Neural progenitor cell (in vitro differentiated cells): ENCODE results near the gene DDIT3. TPM values are rescaled to one million over a fixed set of nuclear protein-coding genes. Genes with fewer than 3 reads are reported as not detected.

ENCODE experiments used
- DNase-seq: peaks from one replicate; pipeline ENCODE4 v3.0.0-alpha.2; 2016; ENCODE audit warnings: low spot score
- H2AFZ ChIP-seq: fragments of 200-600 bp; sonication (generic); replicated peaks from 2 replicates; pipeline ENCODE4 v1.6.1; 2016; ENCODE audit warnings: antibody characterized with exemption
- H3F3A ChIP-seq: fragments of 200-600 bp; sonication (generic); 2 replicates; pipeline ENCODE4 v1.6.1; 2016; ENCODE audit warnings: antibody characterized with exemption, low read depth
- H3K27ac ChIP-seq: fragments of 200-600 bp; sonication (generic); 2 replicates; pipeline ENCODE4 v1.5.1; 2016; ENCODE audit warnings: mild to moderate bottlenecking
- H3K27me3 ChIP-seq: fragments of 200-600 bp; sonication (generic); 2 replicates; pipeline ENCODE4 v1.6.1; 2016; ENCODE audit warnings: mild to moderate bottlenecking, moderate library complexity
- H3K36me3 ChIP-seq: fragments of 200-600 bp; sonication (generic); 2 replicates; pipeline ENCODE4 v1.5.1; 2016
- H3K4me1 ChIP-seq: fragments of 200-600 bp; sonication (generic); 2 replicates; pipeline ENCODE4 v1.6.1; 2016; ENCODE audit warnings: mixed run types
- H3K4me2 ChIP-seq: fragments of 200-600 bp; sonication (generic); 2 replicates; pipeline ENCODE4 v1.6.1; 2016
- H3K4me3 ChIP-seq: fragments of 200-600 bp; sonication (generic); 2 replicates; pipeline ENCODE4 v1.5.1; 2016
- H3K79me2 ChIP-seq: fragments of 200-600 bp; sonication (generic); 2 replicates; pipeline ENCODE4 v1.6.1; 2016; ENCODE audit warnings: low read depth
- H3K9ac ChIP-seq: fragments of 200-600 bp; sonication (generic); 2 replicates; pipeline ENCODE4 v1.6.1; 2016
- H3K9me3 ChIP-seq: fragments of 200-600 bp; sonication (generic); 2 replicates; pipeline ENCODE4 v1.5.1; 2016; ENCODE audit warnings: low read depth
- H4K20me1 ChIP-seq: fragments of 200-600 bp; sonication (generic); 2 replicates; pipeline ENCODE4 v1.6.1; 2016; ENCODE audit warnings: low read depth
- H3K27ac Mint-ChIP-seq: 3 replicates; pipeline ENCODE4 v1.8.0; 2021; ENCODE audit warnings: mixed read lengths
- H3K27me3 Mint-ChIP-seq: 2 replicates; pipeline ENCODE4 v1.8.0; 2022; ENCODE audit warnings: low read depth, mild to moderate bottlenecking, inconsistent platforms, moderate library complexity, mixed read lengths; ENCODE audit not compliant: insufficient read depth
- H3K36me3 Mint-ChIP-seq: 3 replicates; pipeline ENCODE4 v1.8.0; 2021; ENCODE audit warnings: mixed read lengths
- H3K4me1 Mint-ChIP-seq: 3 replicates; pipeline ENCODE4 v1.8.0; 2021; ENCODE audit warnings: mixed read lengths
- H3K4me3 Mint-ChIP-seq: 3 replicates; pipeline ENCODE4 v1.8.0; 2021; ENCODE audit warnings: mild to moderate bottlenecking, moderate library complexity, mixed read lengths
- H3K9me3 Mint-ChIP-seq: 3 replicates; pipeline ENCODE4 v1.8.0; 2020; ENCODE audit warnings: mixed read lengths
- EZH2 ChIP-seq: fragments of 200-600 bp; sonication (generic); IDR thresholded peaks from 2 replicates; pipeline ENCODE4 v1.6.1; 2017; ENCODE audit warnings: antibody characterized with exemption, mild to moderate bottlenecking, moderate library complexity
- EZH2phosphoT487 ChIP-seq: fragments of 200-600 bp; sonication (generic); IDR thresholded peaks from 2 replicates; pipeline ENCODE4 v1.6.1; 2017; ENCODE audit warnings: antibody characterized with exemption
- total RNA-seq: library from RNA; depleted of rRNA; stranded (reverse); fragments of >200 nt; gene quantifications from 2 replicates; pipeline ENCODE4 v1.2.3, GENCODE V29; 2015; ENCODE audit warnings: low replicate concordance
- TF ChIP-seq, protein P1 (sequence below): fragments of 200-600 bp; sonication (generic); IDR thresholded peaks from 2 replicates; pipeline ENCODE4 v1.5.1; 2017; ENCODE audit warnings: antibody characterized with exemption, mild to moderate bottlenecking

The DDIT3 gene
- total RNA-seq, 1 donor from 2014 or later, result 2.3 TPM

DNA sequence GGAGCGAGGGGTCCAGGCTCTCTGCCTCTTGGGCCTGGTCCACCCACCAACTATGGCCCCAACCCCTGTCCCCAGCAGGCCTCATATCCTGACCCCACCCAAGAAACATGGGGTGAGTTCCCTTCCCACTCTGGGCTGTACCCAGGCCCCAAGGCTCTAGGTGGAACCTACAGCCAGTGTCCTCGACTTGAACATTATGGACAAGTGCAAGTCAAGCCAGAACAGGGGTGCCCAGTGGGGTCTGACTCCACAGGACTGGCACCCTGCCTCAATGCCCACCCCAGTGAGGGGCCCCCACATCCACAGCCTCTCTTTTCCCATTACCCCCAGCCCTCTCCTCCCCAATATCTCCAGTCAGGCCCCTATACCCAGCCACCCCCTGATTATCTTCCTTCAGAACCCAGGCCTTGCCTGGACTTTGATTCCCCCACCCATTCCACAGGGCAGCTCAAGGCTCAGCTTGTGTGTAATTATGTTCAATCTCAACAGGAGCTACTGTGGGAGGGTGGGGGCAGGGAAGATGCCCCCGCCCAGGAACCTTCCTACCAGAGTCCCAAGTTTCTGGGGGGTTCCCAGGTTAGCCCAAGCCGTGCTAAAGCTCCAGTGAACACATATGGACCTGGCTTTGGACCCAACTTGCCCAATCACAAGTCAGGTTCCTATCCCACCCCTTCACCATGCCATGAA, 49.2 kb downstream of the DDIT3 start:
- Mint-ChIP-seq H3K4me3 (no peak overlapping the region), H3K27me3 (peaks cover 45% of the 10 kb centered on the region), H3K36me3 (no peaks in the 10 kb centered on the region), H3K27ac (no peak overlapping the region), H3K4me1 (no peaks in the 10 kb centered on the region), H3K9me3 (no peaks in the 10 kb centered on the region)
- Histone ChIP-seq H3K27ac (no peak overlapping the region), H3K9me3 (no peaks in the 10 kb centered on the region), H3K9ac (no peak overlapping the region), H3K4me2 (no peak overlapping the region), H2AFZ (no peak overlapping the region), H3K36me3 (no peaks in the 10 kb centered on the region), H3K27me3 (peaks cover 50% of the 10 kb centered on the region), H3K4me3 (no peak overlapping the region), H3K79me2 (no peaks in the 10 kb centered on the region), H3K4me1 (peaks cover 7% of the 10 kb centered on the region), H4K20me1 (peaks cover 2% of the 10 kb centered on the region), H3F3A (peaks cover 3% of the 10 kb centered on the region)
- no peak for DNase-seq
- TF ChIP-seq, protein P1, sequence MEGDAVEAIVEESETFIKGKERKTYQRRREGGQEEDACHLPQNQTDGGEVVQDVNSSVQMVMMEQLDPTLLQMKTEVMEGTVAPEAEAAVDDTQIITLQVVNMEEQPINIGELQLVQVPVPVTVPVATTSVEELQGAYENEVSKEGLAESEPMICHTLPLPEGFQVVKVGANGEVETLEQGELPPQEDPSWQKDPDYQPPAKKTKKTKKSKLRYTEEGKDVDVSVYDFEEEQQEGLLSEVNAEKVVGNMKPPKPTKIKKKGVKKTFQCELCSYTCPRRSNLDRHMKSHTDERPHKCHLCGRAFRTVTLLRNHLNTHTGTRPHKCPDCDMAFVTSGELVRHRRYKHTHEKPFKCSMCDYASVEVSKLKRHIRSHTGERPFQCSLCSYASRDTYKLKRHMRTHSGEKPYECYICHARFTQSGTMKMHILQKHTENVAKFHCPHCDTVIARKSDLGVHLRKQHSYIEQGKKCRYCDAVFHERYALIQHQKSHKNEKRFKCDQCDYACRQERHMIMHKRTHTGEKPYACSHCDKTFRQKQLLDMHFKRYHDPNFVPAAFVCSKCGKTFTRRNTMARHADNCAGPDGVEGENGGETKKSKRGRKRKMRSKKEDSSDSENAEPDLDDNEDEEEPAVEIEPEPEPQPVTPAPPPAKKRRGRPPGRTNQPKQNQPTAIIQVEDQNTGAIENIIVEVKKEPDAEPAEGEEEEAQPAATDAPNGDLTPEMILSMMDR, result no peak
- TF ChIP-seq EZH2, result no peak
- TF ChIP-seq EZH2phosphoT487, result no peak

DNA sequence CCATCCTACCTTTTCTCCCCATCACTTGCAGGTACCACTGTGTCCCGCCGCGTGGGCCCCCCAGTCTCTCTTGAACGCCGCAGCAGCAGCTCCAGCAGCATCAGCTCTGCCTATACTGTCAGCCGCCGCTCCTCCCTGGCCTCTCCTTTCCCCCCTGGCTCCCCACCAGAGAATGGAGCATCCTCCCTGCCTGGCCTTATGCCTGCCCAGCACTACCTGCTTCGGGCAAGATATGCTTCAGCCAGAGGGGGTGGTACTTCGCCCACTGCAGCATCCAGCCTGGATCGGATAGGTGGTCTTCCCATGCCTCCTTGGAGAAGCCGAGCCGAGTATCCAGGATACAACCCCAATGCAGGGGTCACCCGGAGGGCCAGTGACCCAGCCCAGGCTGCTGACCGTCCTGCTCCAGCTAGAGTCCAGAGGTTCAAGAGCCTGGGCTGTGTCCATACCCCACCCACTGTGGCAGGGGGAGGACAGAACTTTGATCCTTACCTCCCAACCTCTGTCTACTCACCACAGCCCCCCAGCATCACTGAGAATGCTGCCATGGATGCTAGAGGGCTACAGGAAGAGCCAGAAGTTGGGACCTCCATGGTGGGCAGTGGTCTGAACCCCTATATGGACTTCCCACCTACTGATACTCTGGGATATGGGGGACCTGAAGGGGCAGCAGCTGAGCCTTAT, 49.9 kb downstream of the DDIT3 start:
- Mint-ChIP-seq H3K4me3 (no peak overlapping the region), H3K27me3 (peaks cover 51% of the 10 kb centered on the region), H3K36me3 (no peaks in the 10 kb centered on the region), H3K9me3 (no peaks in the 10 kb centered on the region), H3K27ac (no peak overlapping the region), H3K4me1 (no peaks in the 10 kb centered on the region)
- H3K79me2 ChIP-seq, result no peaks in the 10 kb centered on the region
- H3K27ac ChIP-seq, result no peak overlapping the region
- H3K4me1 ChIP-seq, result peaks cover under 1% of the 10 kb centered on the region
- H3K36me3 ChIP-seq, result no peaks in the 10 kb centered on the region
- no peaks in the 10 kb centered on the region for H4K20me1 ChIP-seq
- H3K27me3 ChIP-seq, result peaks cover 43% of the 10 kb centered on the region
- no peak overlapping the region for H3K9ac ChIP-seq
- H3F3A ChIP-seq, result peaks cover 3% of the 10 kb centered on the region
- no peak for TF ChIP-seq EZH2
- no peak overlapping the region for H3K4me3 ChIP-seq
- no peak for DNase-seq
- no peaks in the 10 kb centered on the region for H3K9me3 ChIP-seq
- no peak overlapping the region for H3K4me2 ChIP-seq
- H2AFZ ChIP-seq, result no peak overlapping the region

DNA sequence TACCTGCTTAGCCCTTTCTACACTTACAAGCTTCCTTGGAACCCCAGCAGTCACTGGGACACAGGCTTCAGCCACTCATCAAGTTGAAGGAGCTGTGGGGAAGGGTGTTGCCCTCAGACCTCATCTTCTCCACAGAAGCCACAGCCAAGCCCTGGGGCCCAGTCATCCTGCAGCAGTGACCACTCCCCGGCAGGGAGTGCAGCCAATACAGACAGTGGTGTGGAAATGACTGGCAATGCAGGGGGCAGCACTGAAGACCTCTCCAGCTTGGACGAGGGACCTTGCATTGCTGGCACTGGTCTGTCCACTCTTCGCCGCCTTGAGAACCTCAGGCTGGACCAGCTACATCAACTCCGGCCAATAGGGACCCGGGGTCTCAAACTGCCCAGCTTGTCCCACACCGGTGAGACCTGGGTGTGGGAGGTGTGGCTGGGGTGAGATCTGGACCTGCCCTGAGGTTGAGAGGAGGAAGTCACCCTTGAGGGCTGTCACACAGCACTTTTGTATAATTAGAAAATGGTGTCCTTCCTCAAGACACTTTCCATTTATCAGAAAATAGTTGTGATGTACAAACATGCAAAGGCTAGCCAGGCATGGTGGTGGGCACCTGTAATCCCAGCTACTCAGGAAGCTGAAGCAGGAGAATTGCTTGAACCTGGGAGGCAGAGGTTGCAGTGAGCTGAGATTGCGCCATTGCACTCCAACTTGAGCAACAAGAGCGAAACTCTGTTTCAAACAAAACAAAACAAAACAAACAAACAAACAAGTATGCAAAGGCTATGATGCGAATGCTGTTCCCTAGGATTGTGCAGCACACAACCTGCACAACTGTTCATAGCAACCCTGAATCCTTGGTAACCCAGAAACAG, 50.8 kb downstream of the DDIT3 start:
- no peak overlapping the region for H3K4me3 Mint-ChIP-seq

More for the DNA sequence above, 50.8 kb downstream of the DDIT3 start:
- Histone ChIP-seq H3F3A (no peaks in the 10 kb centered on the region), H3K4me3 (no peak overlapping the region), H4K20me1 (no peaks in the 10 kb centered on the region), H3K27me3 (peaks cover 34% of the 10 kb centered on the region), H3K9me3 (no peaks in the 10 kb centered on the region), H3K27ac (no peak overlapping the region), H3K4me2 (no peak overlapping the region), H2AFZ (no peak overlapping the region), H3K4me1 (no peaks in the 10 kb centered on the region), H3K36me3 (no peaks in the 10 kb centered on the region), H3K9ac (no peak overlapping the region), H3K79me2 (no peaks in the 10 kb centered on the region)
- H3K9me3 Mint-ChIP-seq, result no peaks in the 10 kb centered on the region
- peaks cover 53% of the 10 kb centered on the region for H3K27me3 Mint-ChIP-seq
- H3K27ac Mint-ChIP-seq, result no peak overlapping the region
- no peaks in the 10 kb centered on the region for H3K4me1 Mint-ChIP-seq
- no peak for DNase-seq
- no peaks in the 10 kb centered on the region for H3K36me3 Mint-ChIP-seq
- TF ChIP-seq EZH2 (no peak), EZH2phosphoT487 (no peak)
- TF ChIP-seq, protein P1, result no peak
